Dendritic cell treated with granulocyte-macrophage colony-stimulating factor and Interleukin-4, amounts not matched to agents 40 ng/mL and 50 ng/mL, for 4 days (primary cell): ENCODE data around the gene CRIP1.

Experiments used
- H3K27ac Mint-ChIP-seq: one replicate; pipeline ENCODE4 v1.8.0; 2022; ENCODE audit warnings: mild to moderate bottlenecking, mixed read lengths
- H3K27me3 Mint-ChIP-seq: one replicate; pipeline ENCODE4 v1.8.0; 2022; ENCODE audit warnings: mild to moderate bottlenecking, mixed read lengths
- H3K36me3 Mint-ChIP-seq: one replicate; pipeline ENCODE4 v1.8.0; 2022; ENCODE audit warnings: low read depth, mixed read lengths
- H3K4me1 Mint-ChIP-seq: one replicate; pipeline ENCODE4 v1.8.0; 2022; ENCODE audit warnings: low read depth, mixed read lengths
- H3K4me3 Mint-ChIP-seq: one replicate; pipeline ENCODE4 v1.8.0; 2022; ENCODE audit warnings: mild to moderate bottlenecking, moderate library complexity, mixed read lengths
- H3K9me3 Mint-ChIP-seq: one replicate; pipeline ENCODE4 v1.8.0; 2022; ENCODE audit warnings: mixed read lengths
- intact Hi-C: fragments of 100-400 bp; cut with micrococcal nuclease; formaldehyde crosslinking; loops from one replicate; pipeline ENCODE4 v1.15.0; 2022

The CRIP1 gene

GRCh38 chr14:105486163-105486973 lies at the start of gene CRIP1:
TSS of gene CRIP1 (plus strand) at chr14:105486886. CDS start at chr14:105487260, 374 bp downstream.
- peak within 1 kb of the TSS; percentile 72 for H3K4me3 Mint-ChIP-seq
- no peaks in the 10 kb centered on the region for H3K9me3 Mint-ChIP-seq
- H3K36me3 Mint-ChIP-seq, result peaks cover 25% of the 10 kb centered on the region
- H3K27ac Mint-ChIP-seq, result peak within 1 kb of the TSS; percentile 100
- intact Hi-C loops, result no loop called here
- H3K4me1 Mint-ChIP-seq, result peaks cover 77% of the 10 kb centered on the region
- H3K27me3 Mint-ChIP-seq, result peaks cover 42% of the 10 kb centered on the region

GRCh38 chr14:105436891-105437722 lies 49.6 kb upstream of the CRIP1 start:
- intact Hi-C loops, result no loop called here
- H3K4me3 Mint-ChIP-seq, result no peak overlapping the region

GRCh38 chr14:105437723-105438500 lies 48.8 kb upstream of the CRIP1 start:
- Mint-ChIP-seq H3K4me3 (no peak overlapping the region), H3K27ac (no peak overlapping the region), H3K27me3 (no peaks in the 10 kb centered on the region), H3K4me1 (peaks cover 6% of the 10 kb centered on the region), H3K9me3 (no peaks in the 10 kb centered on the region), H3K36me3 (peaks cover 63% of the 10 kb centered on the region)
- intact Hi-C loops, result no loop called here

More at GRCh38 chr14:105436891-105437722, 49.6 kb upstream of the CRIP1 start:
- Mint-ChIP-seq H3K27ac (no peak overlapping the region), H3K36me3 (peaks cover 55% of the 10 kb centered on the region), H3K27me3 (no peaks in the 10 kb centered on the region), H3K4me1 (peaks cover 6% of the 10 kb centered on the region), H3K9me3 (no peaks in the 10 kb centered on the region)

GRCh38 chr14:105439179-105439578 lies 47.5 kb upstream of the CRIP1 start:
- Mint-ChIP-seq H3K4me3 (no peak overlapping the region), H3K27me3 (no peaks in the 10 kb centered on the region), H3K4me1 (peaks cover 6% of the 10 kb centered on the region), H3K36me3 (peaks cover 70% of the 10 kb centered on the region), H3K9me3 (no peaks in the 10 kb centered on the region), H3K27ac (no peak overlapping the region)
- intact Hi-C loops, result no loop called here

GRCh38 chr14:105439710-105440553 lies 46.8 kb upstream of the CRIP1 start:
- Mint-ChIP-seq H3K36me3 (peaks cover 75% of the 10 kb centered on the region), H3K4me3 (no peak overlapping the region), H3K27ac (no peak overlapping the region), H3K4me1 (peaks cover 2% of the 10 kb centered on the region), H3K27me3 (no peaks in the 10 kb centered on the region), H3K9me3 (no peaks in the 10 kb centered on the region)
- intact Hi-C loops, result no loop called here

GRCh38 chr14:105440554-105440900 lies 46.2 kb upstream of the CRIP1 start:
- Mint-ChIP-seq H3K4me1 (no peaks in the 10 kb centered on the region), H3K4me3 (no peak overlapping the region), H3K36me3 (peaks cover 81% of the 10 kb centered on the region), H3K9me3 (no peaks in the 10 kb centered on the region), H3K27me3 (no peaks in the 10 kb centered on the region), H3K27ac (no peak overlapping the region)
- intact Hi-C loops, result no loop called here

GRCh38 chr14:105440992-105441391 lies 45.7 kb upstream of the CRIP1 start:
- Mint-ChIP-seq H3K27ac (no peak overlapping the region), H3K36me3 (peaks cover 85% of the 10 kb centered on the region), H3K9me3 (no peaks in the 10 kb centered on the region), H3K4me1 (no peaks in the 10 kb centered on the region), H3K27me3 (no peaks in the 10 kb centered on the region), H3K4me3 (no peak overlapping the region)
- intact Hi-C loops, result no loop called here

- H3K36me3 Mint-ChIP-seq, result peaks cover 89% of the 10 kb centered on the region
- H3K4me3 Mint-ChIP-seq, result no peak overlapping the region
- intact Hi-C loops, result no loop called here
- no peak overlapping the region for H3K27ac Mint-ChIP-seq
- no peaks in the 10 kb centered on the region for H3K27me3 Mint-ChIP-seq
- no peaks in the 10 kb centered on the region for H3K9me3 Mint-ChIP-seq
- no peaks in the 10 kb centered on the region for H3K4me1 Mint-ChIP-seq
Measured at GRCh38 chr14:105442125-105442524, 44.6 kb upstream of the CRIP1 start.

GRCh38 chr14:105442834-105443233 lies 43.9 kb upstream of the CRIP1 start:
- intact Hi-C loops, result no loop called here
- H3K4me1 Mint-ChIP-seq, result no peaks in the 10 kb centered on the region
- H3K4me3 Mint-ChIP-seq, result no peak overlapping the region
- no peak overlapping the region for H3K27ac Mint-ChIP-seq
- H3K27me3 Mint-ChIP-seq, result no peaks in the 10 kb centered on the region
- no peaks in the 10 kb centered on the region for H3K9me3 Mint-ChIP-seq
- H3K36me3 Mint-ChIP-seq, result peaks cover 89% of the 10 kb centered on the region

GRCh38 chr14:105444859-105445258 lies 41.8 kb upstream of the CRIP1 start:
- Mint-ChIP-seq H3K27ac (no peak overlapping the region), H3K4me3 (no peak overlapping the region), H3K4me1 (no peaks in the 10 kb centered on the region), H3K27me3 (no peaks in the 10 kb centered on the region), H3K9me3 (no peaks in the 10 kb centered on the region), H3K36me3 (peaks cover 78% of the 10 kb centered on the region)
- intact Hi-C loops, result no loop called here

GRCh38 chr14:105445290-105445689 lies 41.4 kb upstream of the CRIP1 start:
- intact Hi-C loops, result no loop called here
- H3K9me3 Mint-ChIP-seq, result no peaks in the 10 kb centered on the region
- no peaks in the 10 kb centered on the region for H3K27me3 Mint-ChIP-seq
- H3K4me1 Mint-ChIP-seq, result no peaks in the 10 kb centered on the region
- peaks cover 78% of the 10 kb centered on the region for H3K36me3 Mint-ChIP-seq
- H3K4me3 Mint-ChIP-seq, result no peak overlapping the region
- no peak overlapping the region for H3K27ac Mint-ChIP-seq

- intact Hi-C loops, result no loop called here
- H3K4me1 Mint-ChIP-seq, result no peaks in the 10 kb centered on the region
- no peak overlapping the region for H3K4me3 Mint-ChIP-seq
- no peaks in the 10 kb centered on the region for H3K9me3 Mint-ChIP-seq
- peaks cover 78% of the 10 kb centered on the region for H3K36me3 Mint-ChIP-seq
- no peaks in the 10 kb centered on the region for H3K27me3 Mint-ChIP-seq
- H3K27ac Mint-ChIP-seq, result no peak overlapping the region
Measured at GRCh38 chr14:105445901-105446845, 40.5 kb upstream of the CRIP1 start.
